SK-N-SH (cell line): ENCODE measurements around the gene CHD1L. TPM values are rescaled to one million over a fixed set of nuclear protein-coding genes. Genes with fewer than 3 reads are reported as not detected.

Experiments used
- CTCF ChIA-PET: fragments of 300-600, 350-600 bp; formaldehyde crosslinking; extraction: SDS; loops from one replicate; lab custom pipeline; 2021; lab: Yijun Ruan, JAX
- POLR2A ChIA-PET: fragments of 350-600 bp; sonication (Branson Sonifier 250); formaldehyde crosslinking; extraction: SDS; loops from one replicate; lab custom pipeline; 2020; ENCODE audit warnings: antibody characterized with exemption, inconsistent platforms; lab: Yijun Ruan, JAX
- DNase-seq: peaks from one replicate; pipeline ENCODE4 v3.0.0; 2012
- H2AFZ ChIP-seq: fragments of 200-600 bp; sonication (generic); 2 replicates; pipeline ENCODE4 v1.8.1; 2016; ENCODE audit warnings: antibody characterized with exemption, mild to moderate bottlenecking, low read depth
- H3F3A ChIP-seq: fragments of 200-600 bp; sonication (generic); replicated peaks from 2 replicates; pipeline ENCODE3; 2016; ENCODE audit warnings: antibody characterized with exemption, mild to moderate bottlenecking; ENCODE audit not compliant: insufficient read depth
- H3K27ac ChIP-seq, 2 experiments: fragments of 200-500 bp in 1 of 2; fragments of 200-600 bp in 1 of 2; sonication (Bioruptor generic) in 1 of 2; sonication (generic), shearing (Covaris generic) in 1 of 2; 2 replicates each; pipeline versions ENCODE4 v1.5.1 to v1.6.1; 2014 to 2016; ENCODE audit warnings: low read depth in 2 of 2, inconsistent platforms in 1 of 2, low read length in 1 of 2, mild to moderate bottlenecking in 1 of 2, mixed read lengths in 1 of 2
- H3K27me3 ChIP-seq: fragments of 200-600 bp; sonication (generic), shearing (Covaris generic); 2 replicates; pipeline ENCODE4 v1.6.1; 2016; ENCODE audit warnings: mixed run types; ENCODE audit not compliant: insufficient read depth
- H3K36me3 ChIP-seq, 2 experiments: fragments of 200-500 bp in 1 of 2; fragments of 200-600 bp in 1 of 2; sonication (Bioruptor generic) in 1 of 2; sonication (generic) in 1 of 2; replicated peaks in 1 of 2; 2 replicates each; pipeline versions ENCODE3 to v1.5.1; 2014 to 2016; ENCODE audit warnings: low read length in 1 of 2, mild to moderate bottlenecking in 1 of 2; ENCODE audit not compliant: insufficient read depth in 2 of 2, control insufficient read depth in 1 of 2
- H3K4me1 ChIP-seq, 2 experiments: fragments of 200-500 bp in 1 of 2; fragments of 200-600 bp in 1 of 2; sonication (Bioruptor generic) in 1 of 2; sonication (generic), shearing (Covaris generic) in 1 of 2; 2 replicates each; pipeline versions ENCODE4 v1.5.1 to v1.6.1; 2014 to 2016; ENCODE audit warnings: low read depth in 1 of 2, low read length in 1 of 2, mixed run types in 1 of 2; ENCODE audit not compliant: insufficient read depth in 2 of 2, control insufficient read depth in 1 of 2
- H3K4me2 ChIP-seq: fragments of 200-600 bp; sonication (generic), shearing (Covaris generic); 2 replicates; pipeline ENCODE4 v1.6.1; 2017; ENCODE audit warnings: mixed run types
- H3K4me3 ChIP-seq, 2 experiments: fragments of 200-500 bp in 1 of 2; fragments of 200-600 bp in 1 of 2; sonication (Bioruptor generic) in 1 of 2; sonication (generic), shearing (Covaris generic) in 1 of 2; 2 replicates each; pipeline versions ENCODE4 v1.5.1 to v1.8.1; 2014 to 2016; ENCODE audit warnings: low read depth in 2 of 2, inconsistent platforms in 1 of 2, low read length in 1 of 2, mild to moderate bottlenecking in 1 of 2, mixed read lengths in 1 of 2, moderate library complexity in 1 of 2
- H3K79me2 ChIP-seq: fragments of 200-600 bp; sonication (generic); 2 replicates; pipeline ENCODE4 v1.8.1; 2017; ENCODE audit warnings: mild to moderate bottlenecking; ENCODE audit not compliant: insufficient read depth
- H3K9ac ChIP-seq: fragments of 200-600 bp; sonication (generic); 2 replicates; pipeline ENCODE4 v1.6.1; 2017; ENCODE audit warnings: mixed run types
- H3K9me2 ChIP-seq: fragments of 200-600 bp; sonication (generic); 2 replicates; pipeline ENCODE4 v1.6.1; 2017; ENCODE audit warnings: mixed run types
- H3K9me3 ChIP-seq: fragments of 200-600 bp; sonication (generic); 2 replicates; pipeline ENCODE4 v1.6.1; 2017; ENCODE audit warnings: mixed run types, mild to moderate bottlenecking, moderate library complexity
- H4K20me1 ChIP-seq: fragments of 200-600 bp; sonication (generic); 2 replicates; pipeline ENCODE4 v1.6.1; 2017; ENCODE audit warnings: mild to moderate bottlenecking, mixed run types; ENCODE audit not compliant: insufficient read depth
- CTCF ChIP-seq: fragments of 200-600 bp; sonication (generic); IDR thresholded peaks from 2 replicates; pipeline ENCODE4 v1.6.1; 2017; ENCODE audit warnings: antibody characterized with exemption, mild to moderate bottlenecking, moderate library complexity
- FOSL2 ChIP-seq: IDR thresholded peaks from 2 replicates; pipeline ENCODE4 v1.4.0; 2012; ENCODE audit warnings: low read depth, mild to moderate bottlenecking, moderate library complexity, borderline replicate concordance
- MAX ChIP-seq: IDR thresholded peaks from 2 replicates; pipeline ENCODE4 v1.4.0; 2012; ENCODE audit warnings: low read depth
- REST ChIP-seq: IDR thresholded peaks from 2 replicates; pipeline ENCODE4 v1.6.1; 2012; ENCODE audit warnings: mild to moderate bottlenecking, low read depth, low read length, moderate library complexity
- SIN3A ChIP-seq: IDR thresholded peaks from 2 replicates; pipeline ENCODE4 v1.6.1; 2012; ENCODE audit warnings: low read depth, mild to moderate bottlenecking, low read length, moderate library complexity, borderline replicate concordance
- SMC3 ChIP-seq: IDR thresholded peaks from 2 replicates; pipeline ENCODE4 v1.6.1; 2012; ENCODE audit warnings: low read depth, low read length, improper control_type of control experiment
- TAF1 ChIP-seq: IDR thresholded peaks from 2 replicates; pipeline ENCODE4 v1.6.1; 2012; ENCODE audit warnings: low read depth, mild to moderate bottlenecking, low read length, moderate library complexity, borderline replicate concordance
- TCF12 ChIP-seq: IDR thresholded peaks from 2 replicates; pipeline ENCODE4 v1.4.0; 2012
- ZBTB33 ChIP-seq: IDR thresholded peaks from 2 replicates; pipeline ENCODE4 v1.4.0; 2012; ENCODE audit warnings: low read depth, borderline replicate concordance
- WGBS: methylation state at CpG from one replicate; pipeline ENCODE4 v1.1.6; 2017; ENCODE audit warnings: low lambda C conversion rate; 5-methylcytosine and 5-hydroxymethylcytosine counted together
- polyA plus RNA-seq, 3 experiments: library from polyadenylated mRNA; depleted of rRNA; stranded (reverse); fragments of >200 nt; gene quantifications; 2 replicates each; pipeline ENCODE4 v1.2.3, GENCODE V29; 2012
- TF ChIP-seq, protein P1 (sequence below): IDR thresholded peaks from 2 replicates; pipeline ENCODE4; 2012
- TF ChIP-seq, protein P2 (sequence below): IDR thresholded peaks from 2 replicates; pipeline ENCODE4 v1.4.0; 2012; ENCODE audit warnings: low read depth, borderline replicate concordance
- TF ChIP-seq, protein P3 (sequence below): fragments of 150-350 bp; IDR thresholded peaks from 2 replicates; pipeline ENCODE4 v1.6.1; 2016; ENCODE audit warnings: mild to moderate bottlenecking, low read depth, low read length

The CHD1L gene
- polyA plus RNA-seq, 1 of the 3 experiments (the other 2 are of a cell fraction) = 24.7 TPM

DNA sequence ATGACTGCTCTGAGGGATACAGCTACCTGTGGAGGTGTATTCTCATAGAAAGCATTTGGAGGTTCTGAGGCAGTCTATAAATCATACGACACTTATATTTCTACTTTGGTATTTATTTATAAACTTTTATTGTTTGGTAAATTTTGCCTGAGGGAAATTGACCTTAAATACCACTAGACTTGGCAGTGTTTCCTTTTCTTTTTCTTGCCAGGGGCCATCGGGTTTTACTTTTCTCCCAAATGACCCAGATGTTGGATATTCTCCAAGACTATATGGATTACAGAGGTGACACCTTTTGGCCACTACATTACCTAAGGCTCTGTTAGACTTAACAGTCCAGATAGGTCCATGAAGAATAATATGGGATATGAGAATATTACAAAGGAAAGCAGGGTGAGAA, 28.2 kb downstream of the CHD1L start:
- Histone ChIP-seq H3K9ac (no peak overlapping the region), H4K20me1 (no peaks in the 10 kb centered on the region), H3K36me3 (peaks cover 47 to 76% of the 10 kb centered on the region in 2 experiments), H2AFZ (no peak overlapping the region), H3K27ac (no peak overlapping the region), H3K9me3 (no peaks in the 10 kb centered on the region), H3K27me3 (no peaks in the 10 kb centered on the region), H3K79me2 (no peaks in the 10 kb centered on the region), H3F3A (peaks cover 3% of the 10 kb centered on the region), H3K9me2 (no peaks in the 10 kb centered on the region), H3K4me1 (peaks cover 6 to 9% of the 10 kb centered on the region in 2 experiments; a peak in 2 of 4 replicates), H3K4me2 (no peak overlapping the region), H3K4me3 (no peak overlapping the region)
- POLR2A ChIA-PET = no interaction called here
- TF ChIP-seq, protein P1, sequence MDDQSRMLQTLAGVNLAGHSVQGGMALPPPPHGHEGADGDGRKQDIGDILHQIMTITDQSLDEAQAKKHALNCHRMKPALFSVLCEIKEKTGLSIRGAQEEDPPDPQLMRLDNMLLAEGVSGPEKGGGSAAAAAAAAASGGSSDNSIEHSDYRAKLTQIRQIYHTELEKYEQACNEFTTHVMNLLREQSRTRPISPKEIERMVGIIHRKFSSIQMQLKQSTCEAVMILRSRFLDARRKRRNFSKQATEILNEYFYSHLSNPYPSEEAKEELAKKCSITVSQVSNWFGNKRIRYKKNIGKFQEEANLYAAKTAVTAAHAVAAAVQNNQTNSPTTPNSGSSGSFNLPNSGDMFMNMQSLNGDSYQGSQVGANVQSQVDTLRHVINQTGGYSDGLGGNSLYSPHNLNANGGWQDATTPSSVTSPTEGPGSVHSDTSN = no peak
- no peak for TF ChIP-seq FOSL2
- TF ChIP-seq REST = no peak
- no peak for TF ChIP-seq SIN3A
- TF ChIP-seq, protein P2, sequence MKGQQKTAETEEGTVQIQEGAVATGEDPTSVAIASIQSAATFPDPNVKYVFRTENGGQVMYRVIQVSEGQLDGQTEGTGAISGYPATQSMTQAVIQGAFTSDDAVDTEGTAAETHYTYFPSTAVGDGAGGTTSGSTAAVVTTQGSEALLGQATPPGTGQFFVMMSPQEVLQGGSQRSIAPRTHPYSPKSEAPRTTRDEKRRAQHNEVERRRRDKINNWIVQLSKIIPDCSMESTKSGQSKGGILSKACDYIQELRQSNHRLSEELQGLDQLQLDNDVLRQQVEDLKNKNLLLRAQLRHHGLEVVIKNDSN = no peak
- TF ChIP-seq, protein P3, sequence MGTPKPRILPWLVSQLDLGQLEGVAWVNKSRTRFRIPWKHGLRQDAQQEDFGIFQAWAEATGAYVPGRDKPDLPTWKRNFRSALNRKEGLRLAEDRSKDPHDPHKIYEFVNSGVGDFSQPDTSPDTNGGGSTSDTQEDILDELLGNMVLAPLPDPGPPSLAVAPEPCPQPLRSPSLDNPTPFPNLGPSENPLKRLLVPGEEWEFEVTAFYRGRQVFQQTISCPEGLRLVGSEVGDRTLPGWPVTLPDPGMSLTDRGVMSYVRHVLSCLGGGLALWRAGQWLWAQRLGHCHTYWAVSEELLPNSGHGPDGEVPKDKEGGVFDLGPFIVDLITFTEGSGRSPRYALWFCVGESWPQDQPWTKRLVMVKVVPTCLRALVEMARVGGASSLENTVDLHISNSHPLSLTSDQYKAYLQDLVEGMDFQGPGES = no peak
- TF ChIP-seq CTCF = no peak
- no peak for TF ChIP-seq TAF1
- no peak for TF ChIP-seq MAX
- no peak for TF ChIP-seq TCF12
- no peak for TF ChIP-seq SMC3
- no peak for TF ChIP-seq ZBTB33
- CTCF ChIA-PET = interaction anchor here (1.1 to 1.2 kb wide), 2 partner anchors 14 to 119 kb away, joined by 3 to 4 read pairs; no protein-coding TSS in a partner anchor
- 66% methylated on average over 2 of the region's 2 CpGs for WGBS
- no peak for DNase-seq
